Stimulated activated CD4-positive, alpha-beta T cell treated with anti-CD3 and anti-CD28 coated beads, TNF-alpha, amount 100 ng/mL, for 4 hours (primary cell): ENCODE measurements around the gene PTAR1.
A peak's percentile ranks its signal among the peaks of the same experiment; 100 is the strongest.
"Not testable (repeated sequence)": the region's sequence is repeated elsewhere in the genome, so short reads cannot be mapped to it uniquely, and the experiment has no call there.

ENCODE experiments used
- DNase-seq, 3 experiments: peaks; one replicate each; pipeline ENCODE4 v3.0.0-alpha.2; 2020; ENCODE audit warnings: low read depth in 3 of 3

Gene PTAR1, protein sequence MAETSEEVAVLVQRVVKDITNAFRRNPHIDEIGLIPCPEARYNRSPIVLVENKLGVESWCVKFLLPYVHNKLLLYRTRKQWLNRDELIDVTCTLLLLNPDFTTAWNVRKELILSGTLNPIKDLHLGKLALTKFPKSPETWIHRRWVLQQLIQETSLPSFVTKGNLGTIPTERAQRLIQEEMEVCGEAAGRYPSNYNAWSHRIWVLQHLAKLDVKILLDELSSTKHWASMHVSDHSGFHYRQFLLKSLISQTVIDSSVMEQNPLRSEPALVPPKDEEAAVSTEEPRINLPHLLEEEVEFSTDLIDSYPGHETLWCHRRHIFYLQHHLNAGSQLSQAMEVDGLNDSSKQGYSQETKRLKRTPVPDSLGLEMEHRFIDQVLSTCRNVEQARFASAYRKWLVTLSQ

DNA sequence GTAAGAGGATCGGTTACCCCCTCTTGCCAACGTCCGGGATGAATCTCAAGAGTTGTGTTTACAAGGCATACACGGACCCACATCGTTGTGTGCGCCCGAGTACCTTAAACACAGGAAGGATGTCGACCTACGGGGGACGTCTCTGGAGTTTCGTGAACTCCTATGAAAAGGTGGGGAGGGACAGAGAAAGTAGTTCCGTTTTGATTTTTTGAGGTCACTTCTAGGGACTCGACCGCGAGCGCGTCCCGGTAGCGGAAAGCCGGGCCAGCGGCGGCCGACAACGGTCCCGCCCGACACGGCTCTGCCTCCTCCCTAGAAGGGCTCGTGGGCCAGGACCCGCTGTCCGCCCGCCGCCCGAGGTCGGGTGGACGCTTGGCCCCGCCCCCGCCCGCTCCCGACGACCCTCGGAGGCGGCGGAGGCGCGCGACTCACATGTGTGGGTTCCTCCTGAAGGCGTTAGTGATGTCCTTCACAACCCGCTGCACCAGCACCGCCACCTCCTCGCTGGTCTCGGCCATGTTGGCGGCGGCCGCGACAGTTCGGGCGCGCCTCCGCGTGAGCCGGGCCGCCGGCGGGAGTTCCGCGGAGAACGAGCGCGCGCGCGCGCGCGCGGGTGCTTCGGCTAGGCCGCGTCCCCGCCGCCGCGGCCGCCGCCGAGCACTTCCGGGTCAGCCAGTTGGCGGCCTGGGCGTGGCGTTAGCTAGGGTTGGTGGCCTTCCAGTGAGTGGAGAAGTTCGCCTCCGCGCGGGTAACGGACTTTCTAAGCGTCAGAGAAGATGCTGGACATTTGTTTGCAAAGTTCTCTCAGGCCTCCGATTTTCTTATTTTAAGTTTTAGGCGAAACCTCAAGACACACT, at the start of gene PTAR1:
TSS of gene PTAR1 (minus strand) at position 591 of the 857 bp plus-strand sequence. CDS start at position 518, 73 bp downstream.
- DNase-seq, result peak; percentile 83 to 84 (median 84)

- no peak for DNase-seq
These were observed 49.6 kb upstream of the PTAR1 start for GRCh38 chr9:69809304-69809863.

- no peak for DNase-seq
These were observed 46.8 kb upstream of the PTAR1 start for GRCh38 chr9:69806627-69807026.

DNA sequence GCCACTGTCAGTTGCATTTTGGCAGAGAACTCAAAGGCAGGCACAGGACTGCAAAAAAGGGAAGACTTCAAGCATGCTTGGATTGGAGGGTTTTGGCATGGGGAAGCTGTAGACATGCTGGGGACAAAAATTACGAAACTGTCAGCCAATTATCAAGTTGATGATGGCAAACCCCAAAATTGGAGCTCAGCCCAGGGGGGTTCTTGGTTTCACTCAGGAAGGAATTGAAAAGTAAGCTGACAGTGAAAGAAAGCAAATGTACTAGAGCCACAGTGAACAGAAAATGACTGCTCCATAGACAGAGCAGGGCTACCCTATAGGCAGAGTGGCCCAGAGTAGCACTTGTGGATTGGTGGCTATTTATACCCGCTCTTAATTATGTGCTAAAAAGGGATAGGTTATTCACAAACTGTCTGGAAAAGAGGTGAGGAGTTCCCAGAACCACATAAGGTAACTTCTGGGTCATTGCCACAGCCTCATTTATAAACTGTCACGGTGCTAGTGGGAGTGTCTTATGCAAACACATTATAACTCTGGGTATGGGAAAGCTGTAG, 46.2 kb upstream of the PTAR1 start:
- DNase-seq, result no peak

GRCh38 chr9:69801989-69802388, 42.2 kb upstream of the PTAR1 start:
- no peak for DNase-seq

DNA sequence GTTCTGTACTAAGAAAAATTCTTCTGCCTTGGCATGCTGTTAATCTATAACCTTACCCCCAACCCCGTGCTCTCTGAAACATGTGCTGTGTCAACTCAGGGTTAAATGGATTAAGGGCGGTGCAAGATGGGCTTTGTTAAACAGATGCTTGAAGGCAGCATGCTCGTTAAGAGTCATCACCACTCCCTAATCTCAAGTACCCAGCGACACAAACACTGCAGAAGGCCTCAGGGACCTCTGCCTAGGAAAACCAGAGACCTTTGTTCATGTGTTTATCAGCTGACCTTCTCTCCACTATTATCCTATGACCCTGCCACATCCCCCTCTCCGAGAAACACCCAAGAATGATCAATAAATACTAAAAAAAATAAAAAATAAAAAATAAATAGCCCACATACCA, 40.2 kb upstream of the PTAR1 start:
- not testable (repeated sequence) for DNase-seq

- DNase-seq, result not testable (repeated sequence)
These were observed 39.7 kb upstream of the PTAR1 start for GRCh38 chr9:69799521-69799920.

DNA sequence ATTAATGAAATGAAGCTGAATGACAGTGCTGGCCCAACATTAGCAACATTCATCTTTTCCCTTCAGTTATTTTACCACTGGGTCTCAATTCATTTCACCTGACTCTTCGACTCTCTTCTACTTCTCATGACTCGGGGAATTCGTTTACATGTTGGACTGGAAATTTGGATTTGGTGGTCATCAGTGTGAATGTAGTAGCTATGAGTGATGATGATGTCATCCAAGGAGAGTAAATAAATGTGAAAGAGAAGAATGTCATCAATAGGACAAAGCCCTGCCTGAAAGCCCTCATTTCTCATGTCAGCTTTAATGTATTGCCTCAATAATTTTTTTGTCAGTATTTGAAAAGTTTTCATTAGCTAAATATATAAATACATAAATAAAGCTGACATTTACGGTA, 38.9 kb upstream of the PTAR1 start:
- no peak for DNase-seq

- DNase-seq, result no peak
These were observed 37.9 kb upstream of the PTAR1 start for GRCh38 chr9:69797675-69798074.

- no peak for DNase-seq
These were observed 34.5 kb upstream of the PTAR1 start for GRCh38 chr9:69794356-69794755.

DNA sequence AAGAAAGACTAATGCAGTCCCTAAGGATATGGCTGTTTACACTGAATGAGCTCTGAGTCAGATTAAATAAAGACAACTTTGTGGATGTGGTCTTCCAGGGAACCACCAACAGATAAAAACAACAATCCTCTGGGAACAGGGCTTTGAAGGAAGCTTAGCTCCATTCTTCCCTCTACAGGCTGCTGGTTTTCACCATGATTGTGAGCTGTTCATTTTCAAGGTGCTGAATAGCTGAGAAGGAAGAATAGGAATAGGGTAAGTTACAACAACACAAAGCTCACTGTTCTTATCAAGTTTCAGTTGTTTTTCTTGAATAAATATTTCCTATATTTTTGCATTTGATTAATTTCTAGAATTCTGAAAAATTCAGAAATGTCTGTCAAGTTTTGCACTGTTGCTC, 25.9 kb upstream of the PTAR1 start:
- DNase-seq, result no peak

DNA sequence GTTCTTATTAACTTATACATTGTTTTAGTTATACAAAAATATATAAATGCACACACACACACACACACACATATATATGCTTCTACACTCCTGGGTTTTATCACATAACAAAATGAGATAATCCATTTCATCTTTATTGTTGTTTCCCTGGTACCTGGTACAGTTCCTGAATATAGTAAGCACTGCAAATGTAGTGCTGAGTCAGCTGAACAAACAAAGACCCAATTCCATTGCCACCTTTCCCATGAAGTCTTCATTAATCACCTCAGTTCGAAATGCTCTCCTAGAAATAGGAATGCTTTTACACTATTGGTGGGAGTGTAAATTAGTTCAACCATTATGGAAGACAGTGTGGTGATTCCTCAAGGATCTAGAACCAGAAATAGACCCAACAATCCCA, 13.4 kb upstream of the PTAR1 start:
- DNase-seq, result no peak

- no peak for DNase-seq
These were observed 12.1 kb upstream of the PTAR1 start for GRCh38 chr9:69771775-69772418.

DNA sequence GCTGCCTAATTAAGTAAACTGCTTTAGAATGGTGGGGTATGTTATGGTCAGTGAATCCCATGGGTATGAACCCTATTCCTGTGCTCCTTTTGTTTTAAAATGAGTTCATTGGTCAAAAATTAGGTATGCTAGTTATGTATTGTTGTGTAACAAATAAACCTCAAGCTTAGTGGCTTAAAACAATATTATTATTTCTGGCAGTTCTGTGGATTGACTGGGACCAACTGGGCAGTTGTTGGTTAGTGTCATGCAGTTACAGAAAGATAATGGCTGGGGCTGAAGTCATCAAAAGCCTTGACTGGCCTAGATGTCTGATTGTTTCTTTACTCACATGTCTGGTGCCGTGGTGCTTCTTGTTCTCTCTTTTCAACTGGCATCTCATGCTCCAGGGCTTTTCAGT, 8.9 kb upstream of the PTAR1 start:
- DNase-seq, result no peak

DNA sequence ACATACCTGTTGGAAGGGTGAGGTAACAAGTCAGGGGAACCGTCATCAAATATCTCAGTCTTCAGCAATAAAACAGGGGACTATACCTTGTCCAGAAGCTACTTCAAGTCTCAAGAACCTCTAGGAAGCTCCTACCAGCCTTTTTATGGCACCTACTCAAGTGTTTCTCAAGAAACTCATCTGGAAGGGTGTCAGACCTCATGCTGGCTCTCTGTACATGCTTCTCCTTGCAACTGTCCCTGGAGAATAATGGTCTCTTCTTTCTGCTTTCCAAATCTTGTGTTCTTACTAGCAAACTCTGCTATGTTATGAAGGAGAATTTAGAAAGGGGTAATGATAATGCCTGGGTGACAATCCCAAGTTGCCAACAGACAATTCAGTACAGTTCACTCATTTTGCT, 8.3 kb upstream of the PTAR1 start:
- no peak for DNase-seq

- not testable (repeated sequence) for DNase-seq
These were observed 4.1 kb upstream of the PTAR1 start for GRCh38 chr9:69763862-69764261.

DNA sequence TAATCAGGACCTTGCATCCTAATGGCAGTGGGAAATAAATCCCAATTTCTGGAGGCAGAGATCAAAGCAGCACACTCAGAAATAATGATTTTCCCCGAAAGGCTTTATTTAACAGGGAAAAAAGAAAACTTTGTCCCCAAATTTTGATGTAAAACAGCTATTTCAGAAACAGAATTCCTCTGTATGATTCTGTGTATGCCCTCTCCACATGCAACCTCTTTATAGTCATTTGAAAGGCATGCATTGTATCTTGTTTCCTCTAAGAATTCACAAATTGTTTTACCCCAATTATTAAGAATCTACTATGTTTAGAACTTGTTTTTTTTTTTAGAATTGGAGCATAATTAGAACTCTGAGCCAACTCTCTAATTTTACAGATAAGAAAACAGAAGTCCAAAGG, 2.7 kb upstream of the PTAR1 start:
- no peak for DNase-seq

GRCh38 chr9:69760278-69760610, 433 bp upstream of the PTAR1 start:
- no peak for DNase-seq

DNA sequence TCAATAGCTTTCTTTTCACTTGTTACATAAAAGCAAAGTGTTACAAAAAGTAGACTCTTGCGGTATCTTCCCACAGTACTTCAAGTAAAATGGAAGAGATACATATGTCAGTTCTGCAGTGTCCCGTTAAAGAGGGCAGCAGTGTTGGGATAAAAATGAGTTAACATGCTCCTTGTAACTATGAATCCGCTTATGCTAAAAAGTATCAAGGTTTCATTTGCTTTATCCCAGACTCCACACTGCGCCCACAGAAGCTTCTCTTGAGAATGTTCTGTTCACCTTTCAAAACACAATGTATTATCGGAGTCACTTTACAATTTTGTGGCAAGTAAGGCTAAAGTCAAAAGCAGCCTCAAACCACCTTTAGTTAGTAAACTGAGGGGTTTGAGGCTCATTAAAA, 790 bp downstream of the PTAR1 start:
- DNase-seq, result no peak

DNA sequence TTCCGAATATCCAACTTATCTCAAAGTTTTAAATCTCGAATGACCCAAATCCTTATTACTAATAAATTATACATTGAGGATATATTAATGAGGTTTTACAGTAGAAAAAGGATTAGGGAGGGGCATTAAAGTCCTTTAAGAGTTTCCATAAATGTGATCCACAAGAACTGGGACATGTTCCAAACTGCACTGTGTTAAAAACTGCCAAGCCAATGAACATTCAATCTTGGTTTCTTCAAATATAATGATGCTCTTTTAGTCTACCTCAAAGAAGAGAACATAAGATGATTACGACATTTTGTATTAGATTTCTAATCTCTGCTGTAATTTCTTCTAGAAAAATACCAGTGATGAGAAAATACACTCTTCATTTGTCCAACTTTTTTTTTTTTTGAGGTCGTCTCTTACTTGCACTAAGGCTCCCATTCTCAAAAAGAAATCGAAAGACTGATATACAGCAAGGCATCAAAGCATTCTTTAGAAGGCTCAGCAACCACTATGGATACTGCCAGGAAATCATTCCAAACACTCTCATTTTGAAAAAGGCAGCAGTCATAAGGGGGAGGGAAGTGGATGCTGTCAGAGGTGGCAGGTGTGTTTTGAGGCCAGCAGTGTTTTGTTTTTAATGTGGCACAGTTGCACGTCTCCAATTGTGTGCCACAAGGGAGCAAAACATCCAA, 1.7 kb downstream of the PTAR1 start:
- DNase-seq, result no peak

GRCh38 chr9:69755205-69755604, 4.6 kb downstream of the PTAR1 start:
- DNase-seq, result no peak
